Measurements from ENCODE around the gene KIAA1191. TPM values are rescaled to one million over a fixed set of nuclear protein-coding genes. Genes with fewer than 3 reads are reported as not detected.

Gene KIAA1191
- total RNA-seq, 2 experiments from 2014 or later = 33.3 to 41.2 TPM

DNA sequence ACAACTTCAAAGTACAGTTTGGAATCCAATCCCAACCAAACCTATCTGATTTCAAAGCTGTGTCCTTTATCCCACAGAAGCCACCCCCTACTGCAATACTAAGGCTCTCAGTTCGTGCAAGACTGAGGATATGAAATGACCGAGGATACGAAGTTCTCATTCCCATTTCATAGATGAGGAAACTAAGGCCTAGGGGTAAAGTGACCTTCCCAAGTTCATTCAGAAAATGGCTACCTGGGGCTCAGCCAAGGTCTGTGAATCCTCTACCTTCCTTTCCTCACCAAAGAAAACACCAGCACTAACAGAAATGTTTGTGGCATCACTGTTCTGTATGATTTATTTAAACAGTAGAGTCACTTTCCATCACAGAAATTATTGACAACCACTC lies 5.4 kb downstream of the KIAA1191 start:
- Histone ChIP-seq H3K27ac (ENCODE audit: low read depth, low read length, poor library complexity, severe bottlenecking) (no peak overlapping the region), H3K4me1 (ENCODE audit: insufficient read depth, low read length, poor library complexity, severe bottlenecking) (peaks cover 12% of the 10 kb centered on the region), H3K4me2 (ENCODE audit: low read length) (no peak overlapping the region), H4K20me1 (ENCODE audit: insufficient read depth, low read length) (no peaks in the 10 kb centered on the region), H3K4me3 (ENCODE audit: low read depth, low read length, poor library complexity, severe bottlenecking) (no peak overlapping the region), H3K79me2 (ENCODE audit: insufficient read depth, low read depth, low read length) (peaks cover 21% of the 10 kb centered on the region), H2AFZ (ENCODE audit: low read length) (no peak overlapping the region), H3K36me3 (ENCODE audit: insufficient read depth, low read length) (peaks cover 82% of the 10 kb centered on the region), H3K9me2 (ENCODE audit: insufficient read depth, low read length) (no peaks in the 10 kb centered on the region), H3K9me3 (ENCODE audit: low read length) (no peaks in the 10 kb centered on the region)
- CTCF ChIA-PET (ENCODE audit: unreplicated experiment) = no interaction called here
- intact Hi-C loops (cut with micrococcal nuclease; ENCODE audit: unreplicated experiment) = no loop called here
- no TSS peak for BruUV-seq (replicated peaks)
- DNase-seq (ENCODE audit: low spot score) = no peak
- POLR2A ChIA-PET = interaction anchor here (1.2 to 1.7 kb wide), 2 partner anchors 17 to 32 kb away, joined by 3 to 6 read pairs; no protein-coding TSS in a partner anchor
- TF ChIP-seq EZH2phosphoT487 (IDR thresholded peaks at IDR 0.05; ENCODE audit: borderline replicate concordance, low read depth, low read length) = no peak
- TF ChIP-seq, protein P1, sequence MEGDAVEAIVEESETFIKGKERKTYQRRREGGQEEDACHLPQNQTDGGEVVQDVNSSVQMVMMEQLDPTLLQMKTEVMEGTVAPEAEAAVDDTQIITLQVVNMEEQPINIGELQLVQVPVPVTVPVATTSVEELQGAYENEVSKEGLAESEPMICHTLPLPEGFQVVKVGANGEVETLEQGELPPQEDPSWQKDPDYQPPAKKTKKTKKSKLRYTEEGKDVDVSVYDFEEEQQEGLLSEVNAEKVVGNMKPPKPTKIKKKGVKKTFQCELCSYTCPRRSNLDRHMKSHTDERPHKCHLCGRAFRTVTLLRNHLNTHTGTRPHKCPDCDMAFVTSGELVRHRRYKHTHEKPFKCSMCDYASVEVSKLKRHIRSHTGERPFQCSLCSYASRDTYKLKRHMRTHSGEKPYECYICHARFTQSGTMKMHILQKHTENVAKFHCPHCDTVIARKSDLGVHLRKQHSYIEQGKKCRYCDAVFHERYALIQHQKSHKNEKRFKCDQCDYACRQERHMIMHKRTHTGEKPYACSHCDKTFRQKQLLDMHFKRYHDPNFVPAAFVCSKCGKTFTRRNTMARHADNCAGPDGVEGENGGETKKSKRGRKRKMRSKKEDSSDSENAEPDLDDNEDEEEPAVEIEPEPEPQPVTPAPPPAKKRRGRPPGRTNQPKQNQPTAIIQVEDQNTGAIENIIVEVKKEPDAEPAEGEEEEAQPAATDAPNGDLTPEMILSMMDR (conservative IDR thresholded peaks at IDR 0.05; ENCODE audit: low read length) = no peak

DNA sequence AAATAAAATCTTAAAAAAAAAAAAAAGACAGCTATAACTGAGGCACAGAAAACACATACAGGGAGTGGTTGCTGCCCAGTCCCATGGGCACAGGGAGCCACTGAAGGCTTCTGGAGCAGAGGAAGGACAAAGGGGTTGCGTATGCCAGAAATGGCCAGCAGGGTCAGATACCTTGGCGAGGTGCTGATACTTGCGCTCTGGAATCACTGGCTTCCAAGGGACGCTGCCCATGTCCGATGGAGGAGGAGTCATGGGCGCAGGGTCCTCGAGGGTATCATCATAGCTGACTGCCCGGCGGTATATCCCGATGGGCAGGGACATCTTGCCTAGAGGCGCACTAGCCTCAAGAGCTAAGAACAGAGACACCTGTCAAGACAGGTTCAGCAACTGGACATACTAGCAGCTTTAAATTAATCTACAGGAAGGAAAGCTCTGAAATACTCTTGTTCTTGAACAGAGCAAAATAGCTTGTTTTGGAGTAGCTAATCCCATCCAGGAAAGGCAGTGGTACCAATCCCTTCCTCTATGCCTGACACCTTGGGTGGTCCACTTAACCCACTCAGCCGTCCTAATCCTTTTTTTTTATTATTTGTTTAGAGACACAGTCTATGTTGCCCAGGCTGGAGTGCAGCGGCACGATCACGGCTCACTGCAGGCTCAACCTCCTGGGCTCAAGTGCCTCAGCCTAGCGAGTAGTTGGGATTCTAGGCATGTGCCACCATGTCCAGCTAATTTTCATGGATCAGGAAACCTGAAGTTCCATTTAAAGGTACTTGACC lies 6.0 kb downstream of the KIAA1191 start:
- Histone ChIP-seq H4K20me1 (ENCODE audit: insufficient read depth, low read length) (no peaks in the 10 kb centered on the region), H3K79me2 (ENCODE audit: insufficient read depth, low read depth, low read length) (peaks cover 15% of the 10 kb centered on the region), H3K4me2 (ENCODE audit: low read length) (no peak overlapping the region), H3K27ac (ENCODE audit: low read depth, low read length, poor library complexity, severe bottlenecking) (no peak overlapping the region), H3K9me3 (ENCODE audit: low read length) (no peaks in the 10 kb centered on the region), H3K9me2 (ENCODE audit: insufficient read depth, low read length) (no peaks in the 10 kb centered on the region), H3K4me1 (ENCODE audit: insufficient read depth, low read length, poor library complexity, severe bottlenecking) (peaks cover 12% of the 10 kb centered on the region), H3K4me3 (ENCODE audit: low read depth, low read length, poor library complexity, severe bottlenecking) (no peak overlapping the region), H3K36me3 (ENCODE audit: insufficient read depth, low read length) (peaks cover 86% of the 10 kb centered on the region), H2AFZ (ENCODE audit: low read length) (no peak overlapping the region)
- no peak for DNase-seq (ENCODE audit: low spot score)
- ChIA-PET POLR2A (interaction anchor here (0.5 to 1.7 kb wide), 4 partner anchors 16 to 815 kb away, joined by 3 to 6 read pairs (median 3); no protein-coding TSS in a partner anchor), CTCF (ENCODE audit: unreplicated experiment) (no interaction called here)
- TF ChIP-seq EZH2phosphoT487 (IDR thresholded peaks at IDR 0.05; ENCODE audit: borderline replicate concordance, low read depth, low read length) = no peak
- TF ChIP-seq, protein P1 (conservative IDR thresholded peaks at IDR 0.05; ENCODE audit: low read length) = no peak
- no TSS peak for BruUV-seq (replicated peaks)
- intact Hi-C loops (cut with micrococcal nuclease; ENCODE audit: unreplicated experiment) = no loop called here

DNA sequence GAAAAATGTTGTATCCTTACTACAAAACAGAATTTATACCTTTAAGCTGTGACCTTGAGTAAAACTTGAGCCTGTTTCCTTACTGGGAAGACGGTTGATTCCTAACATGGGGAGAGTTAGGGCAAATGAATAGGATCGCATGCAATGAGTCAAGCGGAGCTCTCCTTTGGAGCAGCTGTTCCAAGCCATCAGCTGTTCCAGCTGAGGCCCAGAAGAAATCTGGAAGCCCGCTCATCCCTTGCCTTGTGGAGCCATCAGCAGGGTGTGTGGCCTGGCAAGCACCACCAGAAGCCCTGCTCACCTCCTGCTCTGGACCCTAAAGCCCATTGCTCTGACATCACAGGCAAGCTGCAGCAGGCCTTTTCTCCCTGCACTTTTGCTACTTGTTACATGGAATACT lies 8.0 kb downstream of the KIAA1191 start:
- Histone ChIP-seq H3K27ac (ENCODE audit: low read depth, low read length, poor library complexity, severe bottlenecking) (no peak overlapping the region), H3K9me2 (ENCODE audit: insufficient read depth, low read length) (no peaks in the 10 kb centered on the region), H4K20me1 (ENCODE audit: insufficient read depth, low read length) (0 out of 2 replicates have a peak, but pooled peaks cover 3% of the 10 kb centered on the region), H3K79me2 (ENCODE audit: insufficient read depth, low read depth, low read length) (no peaks in the 10 kb centered on the region), H3K4me1 (ENCODE audit: insufficient read depth, low read length, poor library complexity, severe bottlenecking) (no peaks in the 10 kb centered on the region), H3K4me2 (ENCODE audit: low read length) (no peak overlapping the region), H3K4me3 (ENCODE audit: low read depth, low read length, poor library complexity, severe bottlenecking) (no peak overlapping the region), H2AFZ (ENCODE audit: low read length) (no peak overlapping the region), H3K9me3 (ENCODE audit: low read length) (no peaks in the 10 kb centered on the region), H3K36me3 (ENCODE audit: insufficient read depth, low read length) (peaks cover 96% of the 10 kb centered on the region)
- intact Hi-C loops (cut with micrococcal nuclease; ENCODE audit: unreplicated experiment) = no loop called here
- no TSS peak for BruUV-seq (replicated peaks)
- TF ChIP-seq, protein P1 (conservative IDR thresholded peaks at IDR 0.05; ENCODE audit: low read length) = no peak
- TF ChIP-seq EZH2phosphoT487 (IDR thresholded peaks at IDR 0.05; ENCODE audit: borderline replicate concordance, low read depth, low read length) = no peak
- DNase-seq (ENCODE audit: low spot score) = no peak
- ChIA-PET POLR2A (interaction anchor here (0.8 to 1.0 kb wide), 2 partner anchors 9 to 33 kb away, joined by 3 to 5 read pairs; partner anchors contain the start of gene KIAA1191), CTCF (ENCODE audit: unreplicated experiment) (no interaction called here)
